Astrocyte (in vitro differentiated cells and primary cell): ENCODE measurements around the gene VDR. TPM values are rescaled to one million over a fixed set of nuclear protein-coding genes. Genes with fewer than 3 reads are reported as not detected.

Source experiments
- DNase-seq: peaks from one replicate; pipeline ENCODE4 v3.0.0-alpha.2; 2010; ENCODE audit warnings: low read depth
- FAIRE-seq: peaks from 2 replicates; lab custom pipeline; 2011; peaks lifted over from hg19 to GRCh38; lab: Jason Lieb, UNC
- H2AFZ ChIP-seq: 2 replicates; pipeline ENCODE4 v1.6.0; 2012; ENCODE audit warnings: low read depth, low read length, inconsistent platforms
- H3K27ac ChIP-seq: 2 replicates; pipeline ENCODE4 v1.5.1; 2011; ENCODE audit warnings: low read depth, low read length, inconsistent platforms
- H3K27me3 ChIP-seq: 2 replicates; pipeline ENCODE4 v1.6.0; 2011; ENCODE audit warnings: low read length, inconsistent platforms; ENCODE audit not compliant: insufficient read depth
- H3K36me3 ChIP-seq: 2 replicates; pipeline ENCODE4 v1.5.1; 2011; ENCODE audit warnings: low read length, inconsistent platforms; ENCODE audit not compliant: insufficient read depth
- H3K4me1 ChIP-seq: 2 replicates; pipeline ENCODE4 v1.5.1; 2011; ENCODE audit warnings: low read length, inconsistent platforms; ENCODE audit not compliant: insufficient read depth
- H3K4me2 ChIP-seq: 2 replicates; pipeline ENCODE4 v1.6.0; 2012; ENCODE audit warnings: low read length, inconsistent platforms
- H3K4me3 ChIP-seq: 2 replicates; pipeline ENCODE4 v1.5.1; 2011; ENCODE audit warnings: low read depth, mild to moderate bottlenecking, low read length, inconsistent platforms; ENCODE audit not compliant: insufficient read depth
- H3K79me2 ChIP-seq: 2 replicates; pipeline ENCODE4 v1.6.0; 2012; ENCODE audit warnings: mild to moderate bottlenecking, low read length, inconsistent platforms; ENCODE audit not compliant: insufficient read depth
- H3K9ac ChIP-seq: 2 replicates; pipeline ENCODE4 v1.6.0; 2012; ENCODE audit warnings: mild to moderate bottlenecking, low read length, inconsistent platforms
- H3K9me3 ChIP-seq: 2 replicates; pipeline ENCODE4 v1.5.1; 2012; ENCODE audit warnings: low read depth, mild to moderate bottlenecking, low read length, inconsistent platforms; ENCODE audit not compliant: insufficient read depth
- H4K20me1 ChIP-seq: 2 replicates; pipeline ENCODE4 v1.6.0; 2012; ENCODE audit warnings: low read length, inconsistent platforms; ENCODE audit not compliant: insufficient read depth
- H3K27ac Mint-ChIP-seq: one replicate; pipeline ENCODE4 v1.8.0; 2021; ENCODE audit warnings: mild to moderate bottlenecking, mixed read lengths; ENCODE audit not compliant: unreplicated experiment
- H3K27me3 Mint-ChIP-seq: one replicate; pipeline ENCODE4 v1.8.0; 2021; ENCODE audit warnings: low read depth, mixed read lengths; ENCODE audit not compliant: unreplicated experiment
- H3K36me3 Mint-ChIP-seq: one replicate; pipeline ENCODE4 v1.8.0; 2021; ENCODE audit warnings: low read depth, mixed read lengths; ENCODE audit not compliant: unreplicated experiment
- H3K4me1 Mint-ChIP-seq: one replicate; pipeline ENCODE4 v1.8.0; 2021; ENCODE audit warnings: low read depth, mixed read lengths; ENCODE audit not compliant: unreplicated experiment
- H3K4me3 Mint-ChIP-seq: one replicate; pipeline ENCODE4 v1.8.0; 2021; ENCODE audit warnings: mild to moderate bottlenecking, moderate library complexity, mixed read lengths; ENCODE audit not compliant: unreplicated experiment
- H3K9me3 Mint-ChIP-seq: one replicate; pipeline ENCODE4 v1.8.0; 2021; ENCODE audit warnings: mild to moderate bottlenecking, mixed read lengths; ENCODE audit not compliant: unreplicated experiment
- CTCF ChIP-seq: IDR thresholded peaks from 2 replicates; pipeline ENCODE4 v1.5.1; 2011; ENCODE audit warnings: low read depth, mild to moderate bottlenecking, inconsistent platforms, low read length, moderate library complexity; ENCODE audit not compliant: insufficient read depth
- EZH2 ChIP-seq: IDR thresholded peaks from 2 replicates; pipeline ENCODE4 v1.6.1; 2012; ENCODE audit warnings: mild to moderate bottlenecking, low read length, inconsistent platforms; ENCODE audit not compliant: insufficient read depth
- total RNA-seq: library from RNA; stranded (reverse); gene quantifications from 2 replicates; pipeline ENCODE4 v1.2.1, GENCODE V29; 2021

Gene VDR
- total RNA-seq, 1 donor from 2014 or later, result 6.6 TPM

GRCh38 chr12:47841910-47842309, 62.9 kb downstream of the VDR start:
- H3K4me1 Mint-ChIP-seq, result peaks cover 20% of the 10 kb centered on the region
- no peak overlapping the region for H3K4me3 ChIP-seq
- H3K4me1 ChIP-seq, result peaks cover 9% of the 10 kb centered on the region
- no peak overlapping the region for H3K9ac ChIP-seq
- TF ChIP-seq EZH2, result no peak
- TF ChIP-seq CTCF, result no peak
- no peaks in the 10 kb centered on the region for H3K9me3 ChIP-seq
- H3K4me2 ChIP-seq, result no peak overlapping the region
- H3K36me3 ChIP-seq, result no peaks in the 10 kb centered on the region
- DNase-seq (no peak), FAIRE-seq (no peak)
- peaks cover 37% of the 10 kb centered on the region for H3K27me3 Mint-ChIP-seq
- H3K79me2 ChIP-seq, result no peaks in the 10 kb centered on the region
- no peak overlapping the region for H3K27ac Mint-ChIP-seq
- no peaks in the 10 kb centered on the region for H4K20me1 ChIP-seq
- peaks cover 3% of the 10 kb centered on the region for H3K9me3 Mint-ChIP-seq
- H2AFZ ChIP-seq, result no peak overlapping the region
- H3K4me3 Mint-ChIP-seq, result no peak overlapping the region
- H3K27ac ChIP-seq, result no peak overlapping the region
- peaks cover 3% of the 10 kb centered on the region for H3K27me3 ChIP-seq
- H3K36me3 Mint-ChIP-seq, result peaks cover 18% of the 10 kb centered on the region

GRCh38 chr12:47841501-47841900, 63.3 kb downstream of the VDR start:
- DNase-seq (no peak), FAIRE-seq (no peak)
- H3K9ac ChIP-seq, result no peak overlapping the region
- H3K4me1 ChIP-seq, result peaks cover 9% of the 10 kb centered on the region
- Mint-ChIP-seq H3K27me3 (peaks cover 33% of the 10 kb centered on the region), H3K27ac (no peak overlapping the region), H3K4me3 (no peak overlapping the region), H3K4me1 (peaks cover 20% of the 10 kb centered on the region), H3K9me3 (peaks cover 3% of the 10 kb centered on the region), H3K36me3 (peaks cover 14% of the 10 kb centered on the region)
- no peaks in the 10 kb centered on the region for H3K36me3 ChIP-seq
- H3K9me3 ChIP-seq, result no peaks in the 10 kb centered on the region
- H3K27me3 ChIP-seq, result peaks cover 3% of the 10 kb centered on the region
- H3K4me2 ChIP-seq, result no peak overlapping the region
- no peak for TF ChIP-seq CTCF
- no peak for TF ChIP-seq EZH2
- no peaks in the 10 kb centered on the region for H3K79me2 ChIP-seq
- no peaks in the 10 kb centered on the region for H4K20me1 ChIP-seq
- no peak overlapping the region for H3K27ac ChIP-seq
- no peak overlapping the region for H2AFZ ChIP-seq
- no peak overlapping the region for H3K4me3 ChIP-seq

DNA sequence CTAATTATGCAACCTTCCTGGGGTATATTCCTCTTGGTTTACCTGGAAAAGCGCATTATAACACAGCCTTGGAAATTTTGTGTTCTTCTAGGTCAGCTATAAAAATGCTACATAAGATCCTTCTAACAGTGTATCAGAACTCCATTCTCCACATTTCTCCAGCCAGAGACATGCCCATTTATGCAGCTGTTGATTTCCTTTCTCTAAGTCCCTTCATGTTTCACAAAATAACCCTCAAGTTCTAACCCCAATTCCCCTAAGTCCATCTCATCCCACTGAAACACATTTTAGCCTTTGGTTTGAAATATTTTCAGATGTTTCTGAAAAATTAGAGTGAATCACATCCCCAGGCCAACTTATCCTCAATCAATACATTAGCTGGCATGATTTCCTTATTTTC, 64.2 kb downstream of the VDR start:
- H3K27ac Mint-ChIP-seq, result no peak overlapping the region
- Histone ChIP-seq H3K27me3 (peaks cover 3% of the 10 kb centered on the region), H2AFZ (no peak overlapping the region), H3K79me2 (no peaks in the 10 kb centered on the region), H3K9ac (no peak overlapping the region), H3K36me3 (no peaks in the 10 kb centered on the region), H4K20me1 (no peaks in the 10 kb centered on the region), H3K27ac (no peak overlapping the region), H3K4me1 (peaks cover 9% of the 10 kb centered on the region), H3K9me3 (no peaks in the 10 kb centered on the region), H3K4me3 (no peak overlapping the region), H3K4me2 (no peak overlapping the region)
- FAIRE-seq (no peak), DNase-seq (no peak)
- no peak overlapping the region for H3K4me3 Mint-ChIP-seq
- peaks cover 8% of the 10 kb centered on the region for H3K36me3 Mint-ChIP-seq
- H3K9me3 Mint-ChIP-seq, result peaks cover 3% of the 10 kb centered on the region
- H3K4me1 Mint-ChIP-seq, result peaks cover 26% of the 10 kb centered on the region
- H3K27me3 Mint-ChIP-seq, result peaks cover 26% of the 10 kb centered on the region
- TF ChIP-seq CTCF (no peak), EZH2 (no peak)
